Measurements from ENCODE around the gene HS3ST5.

- TF ChIP-seq, protein P1, sequence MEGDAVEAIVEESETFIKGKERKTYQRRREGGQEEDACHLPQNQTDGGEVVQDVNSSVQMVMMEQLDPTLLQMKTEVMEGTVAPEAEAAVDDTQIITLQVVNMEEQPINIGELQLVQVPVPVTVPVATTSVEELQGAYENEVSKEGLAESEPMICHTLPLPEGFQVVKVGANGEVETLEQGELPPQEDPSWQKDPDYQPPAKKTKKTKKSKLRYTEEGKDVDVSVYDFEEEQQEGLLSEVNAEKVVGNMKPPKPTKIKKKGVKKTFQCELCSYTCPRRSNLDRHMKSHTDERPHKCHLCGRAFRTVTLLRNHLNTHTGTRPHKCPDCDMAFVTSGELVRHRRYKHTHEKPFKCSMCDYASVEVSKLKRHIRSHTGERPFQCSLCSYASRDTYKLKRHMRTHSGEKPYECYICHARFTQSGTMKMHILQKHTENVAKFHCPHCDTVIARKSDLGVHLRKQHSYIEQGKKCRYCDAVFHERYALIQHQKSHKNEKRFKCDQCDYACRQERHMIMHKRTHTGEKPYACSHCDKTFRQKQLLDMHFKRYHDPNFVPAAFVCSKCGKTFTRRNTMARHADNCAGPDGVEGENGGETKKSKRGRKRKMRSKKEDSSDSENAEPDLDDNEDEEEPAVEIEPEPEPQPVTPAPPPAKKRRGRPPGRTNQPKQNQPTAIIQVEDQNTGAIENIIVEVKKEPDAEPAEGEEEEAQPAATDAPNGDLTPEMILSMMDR (IDR thresholded peaks at IDR 0.05; ENCODE audit: low read depth, low read length, missing input control), result no peak
- TF ChIP-seq GABPA (IDR thresholded peaks at IDR 0.05 in 1 of 2, conservative IDR thresholded peaks at IDR 0.05 in 1 of 2) (no peak), SP1 (IDR thresholded peaks at IDR 0.05) (no peak), FOXA2 (IDR thresholded peaks at IDR 0.05) (no peak), NR2F2 (IDR thresholded peaks at IDR 0.05) (no peak), TAF1 (conservative IDR thresholded peaks at IDR 0.05) (no peak), ATF3 (IDR thresholded peaks at IDR 0.05) (no peak), JUND (IDR thresholded peaks at IDR 0.05) (no peak), FOXA1 (IDR thresholded peaks at IDR 0.05) (no peak)
- TF ChIP-seq, protein P2, sequence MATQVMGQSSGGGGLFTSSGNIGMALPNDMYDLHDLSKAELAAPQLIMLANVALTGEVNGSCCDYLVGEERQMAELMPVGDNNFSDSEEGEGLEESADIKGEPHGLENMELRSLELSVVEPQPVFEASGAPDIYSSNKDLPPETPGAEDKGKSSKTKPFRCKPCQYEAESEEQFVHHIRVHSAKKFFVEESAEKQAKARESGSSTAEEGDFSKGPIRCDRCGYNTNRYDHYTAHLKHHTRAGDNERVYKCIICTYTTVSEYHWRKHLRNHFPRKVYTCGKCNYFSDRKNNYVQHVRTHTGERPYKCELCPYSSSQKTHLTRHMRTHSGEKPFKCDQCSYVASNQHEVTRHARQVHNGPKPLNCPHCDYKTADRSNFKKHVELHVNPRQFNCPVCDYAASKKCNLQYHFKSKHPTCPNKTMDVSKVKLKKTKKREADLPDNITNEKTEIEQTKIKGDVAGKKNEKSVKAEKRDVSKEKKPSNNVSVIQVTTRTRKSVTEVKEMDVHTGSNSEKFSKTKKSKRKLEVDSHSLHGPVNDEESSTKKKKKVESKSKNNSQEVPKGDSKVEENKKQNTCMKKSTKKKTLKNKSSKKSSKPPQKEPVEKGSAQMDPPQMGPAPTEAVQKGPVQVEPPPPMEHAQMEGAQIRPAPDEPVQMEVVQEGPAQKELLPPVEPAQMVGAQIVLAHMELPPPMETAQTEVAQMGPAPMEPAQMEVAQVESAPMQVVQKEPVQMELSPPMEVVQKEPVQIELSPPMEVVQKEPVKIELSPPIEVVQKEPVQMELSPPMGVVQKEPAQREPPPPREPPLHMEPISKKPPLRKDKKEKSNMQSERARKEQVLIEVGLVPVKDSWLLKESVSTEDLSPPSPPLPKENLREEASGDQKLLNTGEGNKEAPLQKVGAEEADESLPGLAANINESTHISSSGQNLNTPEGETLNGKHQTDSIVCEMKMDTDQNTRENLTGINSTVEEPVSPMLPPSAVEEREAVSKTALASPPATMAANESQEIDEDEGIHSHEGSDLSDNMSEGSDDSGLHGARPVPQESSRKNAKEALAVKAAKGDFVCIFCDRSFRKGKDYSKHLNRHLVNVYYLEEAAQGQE (IDR thresholded peaks at IDR 0.05), result no peak
- TF ChIP-seq, protein P3, sequence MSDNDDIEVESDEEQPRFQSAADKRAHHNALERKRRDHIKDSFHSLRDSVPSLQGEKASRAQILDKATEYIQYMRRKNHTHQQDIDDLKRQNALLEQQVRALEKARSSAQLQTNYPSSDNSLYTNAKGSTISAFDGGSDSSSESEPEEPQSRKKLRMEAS (IDR thresholded peaks at IDR 0.05), result no peak
These were observed 312.1 kb downstream of the HS3ST5 start for GRCh38 chr6:114030767-114031166.
